Muscle layer of duodenum (tissue), 2 donors: ENCODE results near the gene CFAP54.
"Not testable (repeated sequence)": the region's sequence is repeated elsewhere in the genome, so short reads cannot be mapped to it uniquely, and the experiment has no call there.

Experiments
- H3K27ac ChIP-seq: one replicate; pipeline ENCODE4 v1.7.0; 2013; ENCODE audit warnings: mild to moderate bottlenecking, low read length
- H3K27me3 ChIP-seq: one replicate; pipeline ENCODE4 v1.7.0; 2013; ENCODE audit warnings: low read depth, mild to moderate bottlenecking, control low read depth, low read length
- H3K36me3 ChIP-seq, 2 donors: one replicate each; pipeline ENCODE4 v1.7.0; 2013; ENCODE audit warnings: low read length in 2 of 2, control low read depth in 1 of 2, mild to moderate bottlenecking in 1 of 2; ENCODE audit not compliant: insufficient read depth in 2 of 2, control insufficient read depth in 1 of 2
- H3K4me1 ChIP-seq, 2 donors: one replicate each; pipeline ENCODE4 v1.7.0; 2013; ENCODE audit warnings: low read length in 2 of 2, mild to moderate bottlenecking in 2 of 2, control low read depth in 1 of 2, moderate library complexity in 1 of 2; ENCODE audit not compliant: insufficient read depth in 2 of 2, control insufficient read depth in 1 of 2
- H3K4me3 ChIP-seq, 2 donors: one replicate each; pipeline ENCODE4 v1.7.0; 2013; ENCODE audit warnings: low read length in 2 of 2, low read depth in 1 of 2, mild to moderate bottlenecking in 1 of 2
- H3K9me3 ChIP-seq, 2 donors: one replicate each; pipeline ENCODE4 v1.7.0; 2013; ENCODE audit warnings: low read length in 2 of 2, control low read depth in 1 of 2, mild to moderate bottlenecking in 1 of 2; ENCODE audit not compliant: control insufficient read depth in 1 of 2
- donor health status: healthy.

The CFAP54 gene

DNA sequence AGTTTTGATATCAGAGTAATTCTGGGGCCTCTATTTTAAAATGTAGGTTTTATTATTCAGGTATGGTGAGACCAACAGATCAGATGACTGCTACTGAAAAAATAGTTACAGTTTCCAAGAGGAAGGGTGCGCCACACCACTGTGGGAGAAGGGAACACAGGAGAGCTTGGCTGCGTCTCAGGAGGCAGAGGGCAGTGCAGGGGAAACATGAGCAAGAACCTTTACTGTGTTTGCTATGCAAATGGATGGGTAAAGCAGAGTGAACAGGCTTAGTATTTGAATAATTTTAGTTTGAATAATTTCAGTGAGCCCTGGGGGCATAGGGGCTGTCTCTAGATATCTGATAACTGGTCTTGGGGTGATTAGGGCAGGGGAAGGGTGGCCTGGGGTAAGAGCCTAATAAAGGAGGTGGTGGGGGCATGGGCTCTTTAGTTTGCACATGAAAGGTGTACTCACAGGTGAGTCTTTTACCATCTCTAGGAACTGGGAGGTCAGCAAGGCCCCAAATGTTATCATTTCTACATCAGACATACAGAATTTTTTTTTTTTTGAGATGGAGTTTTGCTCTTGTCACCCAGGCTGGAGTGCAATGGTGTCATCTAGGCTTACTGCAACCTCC lies 220.9 kb downstream of the CFAP54 start:
- no peak overlapping the region for H3K27ac ChIP-seq
- no peaks in the 10 kb centered on the region for H3K27me3 ChIP-seq
- H3K36me3 ChIP-seq = no peaks in the 10 kb centered on the region
- H3K4me1 ChIP-seq = no peaks in the 10 kb centered on the region
- H3K9me3 ChIP-seq = no peaks in the 10 kb centered on the region
- no peak overlapping the region for H3K4me3 ChIP-seq

DNA sequence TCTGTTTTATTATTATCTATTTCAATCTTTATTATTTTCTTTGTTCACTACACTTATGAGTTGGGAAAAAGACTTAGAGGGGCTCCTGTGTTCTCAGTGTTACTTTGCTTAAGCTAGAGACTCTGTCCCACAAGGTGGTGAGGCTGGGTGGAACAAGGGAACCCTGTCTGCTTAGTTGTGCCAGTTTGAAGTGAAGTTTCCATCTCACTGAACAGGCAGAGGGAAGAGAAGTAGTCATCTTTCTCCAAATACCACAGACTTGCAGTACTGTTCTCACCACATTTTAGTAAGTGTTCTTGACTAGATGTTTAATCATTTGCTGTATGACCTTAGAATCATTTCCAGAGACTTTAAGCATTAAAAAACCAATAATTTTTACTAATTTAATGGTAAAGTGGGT lies 222.0 kb downstream of the CFAP54 start:
- Histone ChIP-seq H3K36me3 (no peaks in the 10 kb centered on the region), H3K4me3 (no peak overlapping the region), H3K9me3 (no peaks in the 10 kb centered on the region), H3K27ac (no peak overlapping the region), H3K27me3 (no peaks in the 10 kb centered on the region), H3K4me1 (no peaks in the 10 kb centered on the region)

DNA sequence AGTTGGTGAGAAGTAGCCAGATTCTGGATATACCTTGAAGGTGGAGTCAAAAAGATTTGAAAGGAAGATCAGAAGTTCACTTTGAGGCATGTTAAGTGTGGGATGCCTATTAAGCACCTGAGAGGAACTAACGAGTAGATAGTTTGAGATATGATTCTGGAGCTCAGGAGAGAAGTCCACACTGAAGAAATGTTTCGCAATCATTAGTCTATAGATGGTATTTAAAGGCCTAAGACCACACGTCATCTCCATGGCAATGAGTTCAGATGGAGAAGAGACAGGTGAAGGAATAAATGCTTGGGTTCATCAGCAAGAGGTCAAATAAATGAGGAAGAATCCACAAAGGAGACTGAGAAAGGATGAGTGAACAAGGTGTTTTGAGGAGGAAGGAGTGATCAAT lies 224.8 kb downstream of the CFAP54 start:
- H3K27me3 ChIP-seq = no peaks in the 10 kb centered on the region
- H3K36me3 ChIP-seq = no peaks in the 10 kb centered on the region
- no peaks in the 10 kb centered on the region for H3K9me3 ChIP-seq
- no peak overlapping the region for H3K4me3 ChIP-seq
- no peaks in the 10 kb centered on the region for H3K4me1 ChIP-seq
- no peak overlapping the region for H3K27ac ChIP-seq

DNA sequence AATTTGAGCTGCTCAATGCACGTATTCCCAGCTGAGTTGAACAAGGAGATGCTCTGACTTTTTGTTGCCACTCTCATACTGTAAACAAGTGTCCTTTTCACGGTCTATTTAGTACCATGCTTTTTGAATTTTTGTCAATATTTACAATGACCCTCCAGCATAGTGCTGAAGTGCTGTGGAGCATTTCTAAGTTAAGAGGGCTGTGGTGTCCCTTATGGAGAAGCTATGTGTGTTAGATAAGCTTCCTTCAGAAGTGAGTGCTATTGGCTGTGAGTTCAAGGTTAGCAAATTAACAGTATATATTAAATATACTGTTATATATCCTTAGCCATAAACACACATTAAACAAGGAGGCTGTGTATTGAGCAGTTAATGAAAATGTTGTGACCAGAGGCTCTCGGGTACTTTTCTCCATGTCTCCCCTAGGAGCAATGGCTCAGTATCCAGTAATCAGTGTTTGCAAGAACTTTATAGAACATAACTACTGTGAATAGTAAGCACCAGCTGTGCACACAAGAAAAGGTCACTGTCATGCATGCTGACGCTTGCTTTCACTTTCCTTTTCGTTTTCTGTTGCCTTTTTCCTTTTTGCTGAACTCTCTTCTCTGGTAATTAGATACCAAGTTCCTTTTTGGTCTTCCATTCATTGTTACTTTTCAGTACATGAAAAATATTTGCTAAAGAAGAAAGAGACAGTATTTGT lies 230.4 kb downstream of the CFAP54 start:
- Histone ChIP-seq H3K4me3 (peak overlapping the region; percentile 58 to 73), H3K27ac (peak overlapping the region; percentile 4), H3K4me1 (no peaks in the 10 kb centered on the region), H3K9me3 (no peaks in the 10 kb centered on the region), H3K36me3 (no peaks in the 10 kb centered on the region), H3K27me3 (no peaks in the 10 kb centered on the region)

DNA sequence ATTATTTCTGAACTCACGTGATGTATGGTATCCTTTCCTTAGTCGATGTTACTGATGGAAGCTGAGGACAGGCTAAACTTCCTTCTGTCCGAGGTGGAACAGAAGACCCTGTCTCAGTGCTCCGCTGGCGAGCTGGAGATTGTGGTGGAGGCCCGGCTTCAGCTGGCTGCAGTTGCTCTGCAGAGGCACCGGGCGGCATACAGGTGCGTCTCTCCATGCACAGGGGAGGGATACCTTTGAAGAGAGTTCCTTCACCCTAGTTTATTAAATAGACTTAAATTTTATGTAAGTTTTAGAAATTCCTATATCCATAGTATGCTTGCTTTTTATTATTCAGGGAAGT lies 231.0 kb downstream of the CFAP54 start:
- Histone ChIP-seq H3K9me3 (no peaks in the 10 kb centered on the region), H3K36me3 (no peaks in the 10 kb centered on the region), H3K4me1 (no peaks in the 10 kb centered on the region), H3K27ac (peak overlapping the region; percentile 4), H3K4me3 (peak overlapping the region; percentile 58 to 73), H3K27me3 (no peaks in the 10 kb centered on the region)

DNA sequence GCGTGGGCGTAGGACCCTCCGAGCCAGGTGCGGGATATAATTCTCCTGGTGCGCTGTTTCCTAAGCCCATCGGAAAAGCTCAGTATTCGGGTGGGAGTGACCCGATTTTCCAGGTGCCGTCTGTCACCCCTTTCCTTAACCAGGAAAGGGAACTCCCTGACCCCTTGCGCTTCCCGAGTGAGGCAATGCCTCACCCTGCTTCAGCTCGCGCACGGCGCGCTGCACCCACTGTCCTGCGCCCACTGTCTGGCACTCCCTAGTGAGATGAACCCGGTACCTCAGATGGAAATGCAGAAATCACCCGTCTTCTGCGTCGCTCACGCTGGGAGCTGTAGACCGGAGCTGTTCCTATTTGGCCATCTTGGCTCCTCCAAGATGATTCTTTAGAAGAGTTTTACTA lies 240.1 kb downstream of the CFAP54 start:
- H3K4me3 ChIP-seq, H3K36me3 ChIP-seq, H3K9me3 ChIP-seq, H3K27ac ChIP-seq, H3K27me3 ChIP-seq, H3K4me1 ChIP-seq: not testable (repeated sequence)

DNA sequence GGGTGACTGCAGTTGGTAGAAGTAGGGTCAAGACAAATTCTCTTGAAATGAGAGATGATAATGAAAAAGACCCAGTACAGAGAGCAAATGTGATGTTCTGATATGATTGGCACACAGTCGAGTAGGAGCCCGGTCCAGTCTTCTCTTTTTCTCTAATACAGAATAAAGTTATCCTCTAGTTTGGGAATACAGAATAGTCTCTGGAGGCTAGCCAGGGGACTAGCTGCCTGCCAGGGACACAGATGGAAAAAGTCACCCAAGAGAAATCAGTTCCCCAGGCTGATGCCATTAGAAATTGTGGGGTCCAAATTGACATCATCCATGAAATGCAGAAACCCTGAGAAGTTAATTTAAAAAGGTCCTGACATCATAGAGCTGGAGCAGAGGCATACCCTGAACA lies 240.5 kb downstream of the CFAP54 start:
- H3K36me3 ChIP-seq = no peaks in the 10 kb centered on the region
- no peak overlapping the region for H3K27ac ChIP-seq
- no peaks in the 10 kb centered on the region for H3K4me1 ChIP-seq
- H3K27me3 ChIP-seq = no peaks in the 10 kb centered on the region
- H3K9me3 ChIP-seq = no peaks in the 10 kb centered on the region
- H3K4me3 ChIP-seq = no peak overlapping the region

DNA sequence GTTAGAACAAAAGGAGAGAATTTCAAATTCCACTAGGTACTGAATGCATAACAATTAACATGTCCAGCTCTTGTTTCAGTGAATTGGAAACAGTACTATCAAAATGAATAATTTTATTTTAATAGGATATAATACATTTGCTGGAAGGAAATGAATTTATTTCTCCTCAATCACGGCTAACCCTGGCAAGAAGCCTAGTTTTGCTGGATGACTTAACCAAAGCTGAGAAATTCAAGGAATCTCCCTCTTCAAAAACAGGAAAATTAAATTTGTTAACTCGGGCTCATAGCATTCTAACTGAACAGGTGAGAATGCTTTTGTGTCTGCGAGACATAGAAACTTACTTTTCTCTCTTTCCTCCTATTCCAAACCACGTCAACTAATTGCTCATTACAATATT lies 254.2 kb downstream of the CFAP54 start:
- H3K4me3 ChIP-seq = no peak overlapping the region
- no peaks in the 10 kb centered on the region for H3K36me3 ChIP-seq
- no peaks in the 10 kb centered on the region for H3K4me1 ChIP-seq
- H3K27me3 ChIP-seq = no peaks in the 10 kb centered on the region
- H3K27ac ChIP-seq = no peak overlapping the region
- no peaks in the 10 kb centered on the region for H3K9me3 ChIP-seq

DNA sequence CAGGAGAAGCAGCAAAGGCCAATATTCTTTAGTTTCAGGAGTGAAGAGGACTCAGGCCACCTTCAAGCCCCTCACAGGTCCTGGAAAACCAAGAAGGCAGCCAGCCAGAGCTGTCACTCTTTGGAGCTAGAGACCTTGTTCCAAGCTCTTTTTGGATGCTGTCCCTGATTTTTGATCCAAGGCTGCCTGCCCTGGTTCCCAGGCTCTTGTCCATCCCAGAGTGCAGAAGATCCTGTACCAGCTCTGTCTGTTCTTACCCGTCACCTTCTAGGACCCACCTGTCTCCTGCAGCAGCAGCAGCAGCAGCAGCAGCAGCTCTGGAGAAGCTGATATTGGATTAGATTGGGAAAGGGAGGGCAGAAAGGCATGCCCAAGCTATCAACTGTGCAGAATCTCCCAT lies 260.6 kb downstream of the CFAP54 start:
- Histone ChIP-seq H3K4me1 (no peaks in the 10 kb centered on the region), H3K4me3 (no peak overlapping the region), H3K9me3 (no peaks in the 10 kb centered on the region), H3K36me3 (no peaks in the 10 kb centered on the region), H3K27ac (no peak overlapping the region), H3K27me3 (no peaks in the 10 kb centered on the region)

DNA sequence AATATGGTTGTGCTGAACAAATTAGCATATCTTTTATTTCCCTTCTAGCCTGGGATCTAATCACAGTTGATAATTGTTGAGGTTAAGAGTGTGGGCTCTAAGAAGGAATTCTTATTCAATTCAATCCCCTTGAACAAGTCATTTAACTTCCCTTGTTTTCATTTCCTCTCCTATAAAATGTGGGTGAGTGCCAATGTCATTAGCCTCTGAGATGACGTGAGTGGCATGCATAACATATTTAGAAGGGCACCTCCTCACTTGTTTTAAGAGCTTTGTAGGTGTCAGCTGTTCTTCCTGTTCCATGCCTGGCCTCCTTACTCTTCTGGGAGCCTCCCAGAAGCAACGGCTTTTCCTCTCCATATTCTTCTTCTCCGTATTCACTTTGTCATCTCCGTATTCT lies 262.2 kb downstream of the CFAP54 start:
- Histone ChIP-seq H3K27me3 (no peaks in the 10 kb centered on the region), H3K27ac (no peak overlapping the region), H3K9me3 (no peaks in the 10 kb centered on the region), H3K36me3 (no peaks in the 10 kb centered on the region), H3K4me3 (no peak overlapping the region), H3K4me1 (no peaks in the 10 kb centered on the region)

DNA sequence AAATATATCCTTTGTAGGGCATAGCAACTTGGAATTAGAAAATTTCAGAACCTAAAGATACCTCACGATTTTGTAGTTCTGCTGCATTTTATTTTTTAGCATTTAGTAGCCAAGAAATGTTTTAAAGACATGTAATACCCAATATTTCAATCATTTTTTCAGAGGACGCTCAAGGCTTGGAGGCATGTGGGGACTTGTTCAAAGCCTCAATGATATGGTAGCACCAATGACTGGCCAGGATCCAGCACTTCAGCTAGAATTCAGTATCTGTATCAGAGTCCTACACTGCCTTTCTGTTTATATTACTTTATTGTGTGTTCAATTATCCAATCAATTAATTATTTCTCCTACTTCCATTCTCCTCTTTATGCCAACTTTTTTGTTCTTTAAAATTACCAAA lies 262.8 kb downstream of the CFAP54 start:
- Histone ChIP-seq H3K4me1 (no peaks in the 10 kb centered on the region), H3K4me3 (no peak overlapping the region), H3K27ac (no peak overlapping the region), H3K9me3 (no peaks in the 10 kb centered on the region), H3K36me3 (no peaks in the 10 kb centered on the region), H3K27me3 (no peaks in the 10 kb centered on the region)

DNA sequence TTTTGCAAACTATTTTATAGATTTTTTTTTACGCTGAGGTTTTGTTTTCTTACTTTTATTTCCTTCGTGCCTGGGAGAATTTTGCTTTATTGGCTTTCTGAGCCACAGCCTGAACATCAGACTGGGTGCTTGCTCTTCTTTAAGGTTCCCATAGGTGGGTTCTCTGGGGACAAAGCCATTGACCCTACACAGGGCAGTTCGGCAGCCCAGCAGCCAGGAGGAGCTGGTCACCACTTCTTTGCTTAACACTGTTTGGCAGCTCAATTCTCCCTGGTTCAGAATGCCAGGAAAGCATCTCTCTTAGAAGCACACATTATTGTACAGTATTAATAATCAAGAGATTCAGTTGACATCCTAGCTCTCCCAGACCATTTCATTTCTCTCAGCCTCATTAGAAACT lies 276.9 kb downstream of the CFAP54 start:
- no peaks in the 10 kb centered on the region for H3K27me3 ChIP-seq
- no peak overlapping the region for H3K27ac ChIP-seq
- no peaks in the 10 kb centered on the region for H3K4me1 ChIP-seq
- H3K4me3 ChIP-seq = no peak overlapping the region
- H3K9me3 ChIP-seq = no peaks in the 10 kb centered on the region
- no peaks in the 10 kb centered on the region for H3K36me3 ChIP-seq
